Measurements from ENCODE around the gene NRIP1. TPM values are rescaled to one million over a fixed set of nuclear protein-coding genes. Genes with fewer than 3 reads are reported as not detected.

Gene NRIP1
- total and polyA plus RNA-seq, 9 of the 15 experiments (the other 6 are each of a cell fraction or from before 2014, with no cell fraction given), result 4.3 to 42.8 (median 19.6) TPM

GRCh38 chr21:15071009-15071408, 6.2 kb upstream of the NRIP1 start:
- H3K27ac ChIP-seq (ENCODE audit: extremely low read depth, low read depth, low read length), result no peak overlapping the region
- H3K36me3 ChIP-seq (ENCODE audit: control insufficient read depth, insufficient read depth, low read length), result no peaks in the 10 kb centered on the region
- peak overlapping the region; percentile 75 for H2AFZ ChIP-seq (ENCODE audit: low read depth, low read length)
- intact Hi-C loops (cut with micrococcal nuclease) (no loop called here), in situ Hi-C loops (cut with MboI) (no loop called here)
- no peak overlapping the region for H3K4me3 ChIP-seq
- H3K4me2 ChIP-seq (ENCODE audit: insufficient read depth, low read length), result no peak overlapping the region
- DNase-seq (ENCODE audit: extremely low read depth in 1 of 4, low spot score in 3 of 4) (no peak), FAIRE-seq (no peak), ATAC-seq (peak; percentile 34)
- no peak overlapping the region for H3K9ac ChIP-seq (ENCODE audit: insufficient read depth in 1 of 2, low read depth in 2 of 2, low read length in 2 of 2)
- CTCF ChIA-PET (ENCODE audit: low intra/inter-chr PET ratio), result no interaction called here
- H3K4me1 ChIP-seq (replicated peaks in 1 of 2; ENCODE audit: control insufficient read depth in 2 of 2, insufficient read depth in 2 of 2, low read length in 2 of 2), result peaks cover 0 to 3% of the 10 kb centered on the region in 2 experiments; a peak in 2 of 5 replicates
- no peak for TF ChIP-seq ASH1L (IDR thresholded peaks at IDR 0.05; ENCODE audit: borderline replicate concordance, low read depth, partially characterized antibody)
- no peak for TF ChIP-seq CEBPG (CRISPR knock-in tag; IDR thresholded peaks at IDR 0.05)
- TF ChIP-seq CEBPG (tag; conservative IDR thresholded peaks at IDR 0.05 in 1 of 2, IDR thresholded peaks at IDR 0.05 in 1 of 2), result no peak
- TF ChIP-seq ZKSCAN3 (CRISPR knock-in tag; IDR thresholded peaks at IDR 0.05), result no peak
- no peak for TF ChIP-seq EP400 (IDR thresholded peaks at IDR 0.05)
- TF ChIP-seq KHSRP (IDR thresholded peaks at IDR 0.05), result no peak
- no peak for TF ChIP-seq ZNF445 (CRISPR knock-in tag; IDR thresholded peaks at IDR 0.05; ENCODE audit: low read depth)
- no peak for TF ChIP-seq BRCA1 (IDR thresholded peaks at IDR 0.05)
- TF ChIP-seq BRCA1 (CRISPR knock-in tag; IDR thresholded peaks at IDR 0.05), result no peak
- TF ChIP-seq CEBPB (tag; IDR thresholded peaks at IDR 0.05), result no peak
- TF ChIP-seq E2F4 (CRISPR knock-in tag; IDR thresholded peaks at IDR 0.05; ENCODE audit: low read depth), result no peak
- TF ChIP-seq ZNF407 (IDR thresholded peaks at IDR 0.05; ENCODE audit: low read depth), result no peak
- TF ChIP-seq KDM4B (IDR thresholded peaks at IDR 0.05; ENCODE audit: borderline replicate concordance in 2 of 2, low read depth in 1 of 2), result no peak
- no peak for TF ChIP-seq MAFG (tag; conservative IDR thresholded peaks at IDR 0.05)
- no peak for TF ChIP-seq SPI1 (IDR thresholded peaks at IDR 0.05; ENCODE audit: borderline replicate concordance, low read depth, low read length)
- TF ChIP-seq FUS (optimal IDR thresholded peaks at IDR 0.05; ENCODE audit: low read depth, low read length), result no peak
- TF ChIP-seq BMI1 (IDR thresholded peaks at IDR 0.05; ENCODE audit: low read length), result no peak
- no peaks in the 10 kb centered on the region for H3K9me1 ChIP-seq (ENCODE audit: control insufficient read depth, insufficient read depth, low read length)
- POLR2A ChIA-PET, result no interaction called here
- no peaks in the 10 kb centered on the region; the same call in 2 of the 3 replicates for H3K79me2 ChIP-seq (ENCODE audit: control insufficient read depth, insufficient read depth, low read length)
- H3K9me3 ChIP-seq (replicated peaks; ENCODE audit: control insufficient read depth, insufficient read depth, low read depth, low read length), result no peaks in the 10 kb centered on the region
- H3K27me3 ChIP-seq (ENCODE audit: control insufficient read depth in 2 of 2, insufficient read depth in 2 of 2, low read length in 2 of 2), result no peaks in the 10 kb centered on the region; a peak in 1 of 5 replicates
- WGBS (ENCODE audit: insufficient coverage, low coverage, missing lambda C conversion rate), result 51% methylated on average over 6 of the region's 6 CpGs
- no peaks in the 10 kb centered on the region for H4K20me1 ChIP-seq (replicated peaks; ENCODE audit: control insufficient read depth, insufficient read depth, low read length)
- BruUV-seq (replicated peaks), result no TSS peak

Measured in K562 (cell line).